SK-N-SH (cell line): ENCODE data around the gene NIF3L1. TPM values are rescaled to one million over a fixed set of nuclear protein-coding genes. Genes with fewer than 3 reads are reported as not detected.

Experiments used
- CTCF ChIA-PET: fragments of 300-600, 350-600 bp; formaldehyde crosslinking; extraction: SDS; loops from one replicate; lab custom pipeline; 2021; lab: Yijun Ruan, JAX
- POLR2A ChIA-PET: fragments of 350-600 bp; sonication (Branson Sonifier 250); formaldehyde crosslinking; extraction: SDS; loops from one replicate; lab custom pipeline; 2020; ENCODE audit warnings: antibody characterized with exemption, inconsistent platforms; lab: Yijun Ruan, JAX
- DNase-seq: peaks from one replicate; pipeline ENCODE4 v3.0.0; 2012
- H2AFZ ChIP-seq: fragments of 200-600 bp; sonication (generic); 2 replicates; pipeline ENCODE4 v1.8.1; 2016; ENCODE audit warnings: antibody characterized with exemption, mild to moderate bottlenecking, low read depth
- H3F3A ChIP-seq: fragments of 200-600 bp; sonication (generic); replicated peaks from 2 replicates; pipeline ENCODE3; 2016; ENCODE audit warnings: antibody characterized with exemption, mild to moderate bottlenecking; ENCODE audit not compliant: insufficient read depth
- H3K27ac ChIP-seq, 2 experiments: fragments of 200-500 bp in 1 of 2; fragments of 200-600 bp in 1 of 2; sonication (Bioruptor generic) in 1 of 2; sonication (generic), shearing (Covaris generic) in 1 of 2; 2 replicates each; pipeline versions ENCODE4 v1.5.1 to v1.6.1; 2014 to 2016; ENCODE audit warnings: low read depth in 2 of 2, inconsistent platforms in 1 of 2, low read length in 1 of 2, mild to moderate bottlenecking in 1 of 2, mixed read lengths in 1 of 2
- H3K27me3 ChIP-seq: fragments of 200-600 bp; sonication (generic), shearing (Covaris generic); 2 replicates; pipeline ENCODE4 v1.6.1; 2016; ENCODE audit warnings: mixed run types; ENCODE audit not compliant: insufficient read depth
- H3K36me3 ChIP-seq, 2 experiments: fragments of 200-500 bp in 1 of 2; fragments of 200-600 bp in 1 of 2; sonication (Bioruptor generic) in 1 of 2; sonication (generic) in 1 of 2; replicated peaks in 1 of 2; 2 replicates each; pipeline versions ENCODE3 to v1.5.1; 2014 to 2016; ENCODE audit warnings: low read length in 1 of 2, mild to moderate bottlenecking in 1 of 2; ENCODE audit not compliant: insufficient read depth in 2 of 2, control insufficient read depth in 1 of 2
- H3K4me1 ChIP-seq, 2 experiments: fragments of 200-500 bp in 1 of 2; fragments of 200-600 bp in 1 of 2; sonication (Bioruptor generic) in 1 of 2; sonication (generic), shearing (Covaris generic) in 1 of 2; 2 replicates each; pipeline versions ENCODE4 v1.5.1 to v1.6.1; 2014 to 2016; ENCODE audit warnings: low read depth in 1 of 2, low read length in 1 of 2, mixed run types in 1 of 2; ENCODE audit not compliant: insufficient read depth in 2 of 2, control insufficient read depth in 1 of 2
- H3K4me2 ChIP-seq: fragments of 200-600 bp; sonication (generic), shearing (Covaris generic); 2 replicates; pipeline ENCODE4 v1.6.1; 2017; ENCODE audit warnings: mixed run types
- H3K4me3 ChIP-seq, 2 experiments: fragments of 200-500 bp in 1 of 2; fragments of 200-600 bp in 1 of 2; sonication (Bioruptor generic) in 1 of 2; sonication (generic), shearing (Covaris generic) in 1 of 2; 2 replicates each; pipeline versions ENCODE4 v1.5.1 to v1.8.1; 2014 to 2016; ENCODE audit warnings: low read depth in 2 of 2, inconsistent platforms in 1 of 2, low read length in 1 of 2, mild to moderate bottlenecking in 1 of 2, mixed read lengths in 1 of 2, moderate library complexity in 1 of 2
- H3K79me2 ChIP-seq: fragments of 200-600 bp; sonication (generic); 2 replicates; pipeline ENCODE4 v1.8.1; 2017; ENCODE audit warnings: mild to moderate bottlenecking; ENCODE audit not compliant: insufficient read depth
- H3K9ac ChIP-seq: fragments of 200-600 bp; sonication (generic); 2 replicates; pipeline ENCODE4 v1.6.1; 2017; ENCODE audit warnings: mixed run types
- H3K9me2 ChIP-seq: fragments of 200-600 bp; sonication (generic); 2 replicates; pipeline ENCODE4 v1.6.1; 2017; ENCODE audit warnings: mixed run types
- H3K9me3 ChIP-seq: fragments of 200-600 bp; sonication (generic); 2 replicates; pipeline ENCODE4 v1.6.1; 2017; ENCODE audit warnings: mixed run types, mild to moderate bottlenecking, moderate library complexity
- H4K20me1 ChIP-seq: fragments of 200-600 bp; sonication (generic); 2 replicates; pipeline ENCODE4 v1.6.1; 2017; ENCODE audit warnings: mild to moderate bottlenecking, mixed run types; ENCODE audit not compliant: insufficient read depth
- CHD2 ChIP-seq: fragments of 150-350 bp; IDR thresholded peaks from 2 replicates; pipeline ENCODE4 v1.6.1; 2018; ENCODE audit warnings: low read length; ENCODE audit not compliant: partially characterized antibody
- FOXJ3 ChIP-seq: sonication (generic); formaldehyde crosslinking; IDR thresholded peaks from 2 replicates; pipeline ENCODE4 v1.5.1; 2020; ENCODE audit warnings: mild to moderate bottlenecking, missing genetic modification reagents
- JUND ChIP-seq: IDR thresholded peaks from 2 replicates; pipeline ENCODE4 v1.4.0; 2012
- MEF2A ChIP-seq: IDR thresholded peaks from 2 replicates; pipeline ENCODE4 v1.4.0; 2012; ENCODE audit warnings: low read depth, borderline replicate concordance
- MXI1 ChIP-seq: IDR thresholded peaks from 2 replicates; pipeline ENCODE4 v1.6.1; 2012; ENCODE audit warnings: mild to moderate bottlenecking, low read depth, low read length, improper control_type of control experiment
- NFIC ChIP-seq: IDR thresholded peaks from 2 replicates; pipeline ENCODE4 v1.4.0; 2012; ENCODE audit warnings: borderline replicate concordance
- POLR2AphosphoS5 ChIP-seq: IDR thresholded peaks from 2 replicates; pipeline ENCODE4 v1.6.1; 2012; ENCODE audit warnings: low read depth, low read length
- RCOR1 ChIP-seq: fragments of 150-350 bp; IDR thresholded peaks from 2 replicates; pipeline ENCODE4 v1.6.1; 2017; ENCODE audit warnings: antibody characterized with exemption, low read length
- REST ChIP-seq: IDR thresholded peaks from 2 replicates; pipeline ENCODE4 v1.6.1; 2012; ENCODE audit warnings: mild to moderate bottlenecking, low read depth, low read length, moderate library complexity
- RFX5 ChIP-seq: IDR thresholded peaks from 2 replicates; pipeline ENCODE4 v1.6.1; 2012; ENCODE audit warnings: mild to moderate bottlenecking, improper control_type of control experiment, low read length
- TEAD4 ChIP-seq: IDR thresholded peaks from 2 replicates; pipeline ENCODE4 v1.4.0; 2012; ENCODE audit warnings: mild to moderate bottlenecking, borderline replicate concordance; ENCODE audit not compliant: insufficient read depth
- USF1 ChIP-seq: IDR thresholded peaks from 2 replicates; pipeline ENCODE4 v1.4.0; 2012; ENCODE audit warnings: low read depth, borderline replicate concordance
- USF2 ChIP-seq: fragments of 150-350 bp; IDR thresholded peaks from 2 replicates; pipeline ENCODE4 v1.6.1; 2017; ENCODE audit warnings: antibody characterized with exemption, low read length, low read depth, borderline replicate concordance
- YY1 ChIP-seq: IDR thresholded peaks from 2 replicates; pipeline ENCODE4 v1.4.0; 2012; ENCODE audit warnings: low read depth, mild to moderate bottlenecking
- WGBS: methylation state at CpG from one replicate; pipeline ENCODE4 v1.1.6; 2017; ENCODE audit warnings: low lambda C conversion rate; 5-methylcytosine and 5-hydroxymethylcytosine counted together
- polyA plus RNA-seq, 3 experiments: library from polyadenylated mRNA; depleted of rRNA; stranded (reverse); fragments of >200 nt; gene quantifications; 2 replicates each; pipeline ENCODE4 v1.2.3, GENCODE V29; 2012

The NIF3L1 gene
- polyA plus RNA-seq, 1 of the 3 experiments (the other 2 are of a cell fraction): 52.4 TPM

GRCh38 chr2:200851398-200852248 is 37.5 kb upstream of the NIF3L1 start:
- Histone ChIP-seq H3K27me3 (no peaks in the 10 kb centered on the region), H3K9ac (no peak overlapping the region), H3K9me2 (no peaks in the 10 kb centered on the region), H2AFZ (no peak overlapping the region), H4K20me1 (peaks cover 16% of the 10 kb centered on the region; the same call in 1 of the 2 replicates), H3K4me1 (no peaks in the 10 kb centered on the region), H3F3A (peaks cover 63% of the 10 kb centered on the region), H3K27ac (no peak overlapping the region; a peak in 1 of 4 replicates), H3K79me2 (peaks cover 19% of the 10 kb centered on the region), H3K4me3 (no peak overlapping the region), H3K9me3 (no peaks in the 10 kb centered on the region), H3K36me3 (peaks cover 44 to 54% of the 10 kb centered on the region in 2 experiments), H3K4me2 (no peak overlapping the region)
- whole genome bisulfite sequencing: 95% methylated on average over 6 of the region's 6 CpGs
- DNase-seq: no peak
- ChIA-PET CTCF (no interaction called here), POLR2A (interaction anchor here (0.6 to 0.7 kb wide), 2 partner anchors 13 to 25 kb away, joined by 5 to 6 read pairs; partner anchors contain the start of gene CLK1)
- TF ChIP-seq USF1 (no peak), TEAD4 (no peak), NFIC (no peak), YY1 (no peak)

GRCh38 chr2:200852605-200853004 is 36.6 kb upstream of the NIF3L1 start:
- H3K79me2 ChIP-seq: peaks cover 29% of the 10 kb centered on the region
- CTCF ChIA-PET: interaction anchor here (0.9 kb wide), 1 partner anchor 217 kb away, joined by 3 read pairs; no protein-coding TSS in a partner anchor
- H3K9me2 ChIP-seq: no peaks in the 10 kb centered on the region
- TF ChIP-seq POLR2AphosphoS5 (no peak), RFX5 (no peak)
- TF ChIP-seq, all 33 proteins: peak for 0
- H3F3A ChIP-seq: peaks cover 68% of the 10 kb centered on the region
- no peak overlapping the region for H3K9ac ChIP-seq
- WGBS: 100% methylated on average over 2 of the region's 2 CpGs
- H3K9me3 ChIP-seq: no peaks in the 10 kb centered on the region
- no peak overlapping the region for H3K4me2 ChIP-seq
- H2AFZ ChIP-seq: no peak overlapping the region
- peaks cover 25% of the 10 kb centered on the region; the same call in 1 of the 2 replicates for H4K20me1 ChIP-seq
- no peaks in the 10 kb centered on the region for H3K4me1 ChIP-seq
- H3K36me3 ChIP-seq: peaks cover 54 to 64% of the 10 kb centered on the region in 2 experiments
- H3K27ac ChIP-seq: no peak overlapping the region
- H3K27me3 ChIP-seq: no peaks in the 10 kb centered on the region
- POLR2A ChIA-PET: no interaction called here
- H3K4me3 ChIP-seq: no peak overlapping the region
- DNase-seq: no peak

- peaks cover 71% of the 10 kb centered on the region for H3K79me2 ChIP-seq
- ChIA-PET POLR2A (interaction anchor here (0.7 kb wide), 1 partner anchor 13 kb away, joined by 5 read pairs; no protein-coding TSS in a partner anchor), CTCF (no interaction called here)
- no peak for DNase-seq
- H3K36me3 ChIP-seq: peaks cover 81 to 96% of the 10 kb centered on the region in 2 experiments
- peaks cover 67% of the 10 kb centered on the region for H4K20me1 ChIP-seq
- no peak overlapping the region for H3K9ac ChIP-seq
- H3K27me3 ChIP-seq: no peaks in the 10 kb centered on the region
- no peak overlapping the region for H3K4me3 ChIP-seq
- no peak overlapping the region for H3K4me2 ChIP-seq
- peaks cover 17 to 18% of the 10 kb centered on the region in 2 experiments; a peak in 3 of 4 replicates for H3K4me1 ChIP-seq
- H3K9me2 ChIP-seq: no peaks in the 10 kb centered on the region
- H3K27ac ChIP-seq: no peak overlapping the region
- H3K9me3 ChIP-seq: no peaks in the 10 kb centered on the region
- WGBS: 98% methylated on average over 8 of the region's 8 CpGs
- no peak overlapping the region for H2AFZ ChIP-seq
- peaks cover 49% of the 10 kb centered on the region for H3F3A ChIP-seq
- TF ChIP-seq MEF2A (no peak), MXI1 (no peak), JUND (no peak), NFIC (no peak), CHD2 (no peak), FOXJ3 (CRISPR knock-in tag) (no peak), REST (no peak), RCOR1 (no peak), USF2 (no peak), POLR2AphosphoS5 (no peak)
Observed at GRCh38 chr2:200856806-200857205, 32.4 kb upstream of the NIF3L1 start.
